ENCODE measurements around the gene SUSD4.
A peak's percentile ranks its signal among the peaks of the same experiment; 100 is the strongest.

Gene SUSD4

GRCh38 chr1:223233410-223234169, 130.4 kb downstream of the SUSD4 start:
- peaks cover 59% of the 10 kb centered on the region for H3K4me1 Mint-ChIP-seq (ENCODE audit: low read depth)
- H3K4me3 Mint-ChIP-seq = no peak overlapping the region
- no peaks in the 10 kb centered on the region for H3K27me3 Mint-ChIP-seq
- peaks cover 13% of the 10 kb centered on the region for H3K9me3 Mint-ChIP-seq
- no peak for DNase-seq
- H3K36me3 Mint-ChIP-seq (ENCODE audit: low read depth) = no peaks in the 10 kb centered on the region
- H3K27ac Mint-ChIP-seq = peak overlapping the region; percentile 76

DNA sequence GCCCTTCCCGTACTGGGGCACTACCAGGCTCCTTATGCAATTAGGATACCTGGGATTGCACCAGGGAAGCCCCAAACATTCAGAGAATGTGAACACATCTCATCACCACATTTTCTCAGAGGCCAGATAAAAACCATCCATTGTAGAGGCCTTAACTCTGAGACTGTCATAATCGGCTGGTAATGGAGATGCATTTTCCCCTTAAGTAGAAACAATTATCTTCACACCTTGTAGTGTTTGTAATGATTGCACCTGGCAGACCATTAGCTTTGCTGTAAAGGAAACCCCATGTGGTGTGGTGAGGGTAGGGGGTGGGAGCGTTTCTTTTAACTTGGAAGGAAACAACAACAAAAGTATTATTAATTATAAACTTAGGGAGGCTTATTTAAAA, 131.0 kb downstream of the SUSD4 start:
- H3K4me3 Mint-ChIP-seq = no peak overlapping the region
- H3K27ac Mint-ChIP-seq = no peak overlapping the region
- no peak for DNase-seq
- peaks cover 13% of the 10 kb centered on the region for H3K9me3 Mint-ChIP-seq
- no peaks in the 10 kb centered on the region for H3K27me3 Mint-ChIP-seq
- no peaks in the 10 kb centered on the region for H3K36me3 Mint-ChIP-seq (ENCODE audit: low read depth)
- peaks cover 64% of the 10 kb centered on the region for H3K4me1 Mint-ChIP-seq (ENCODE audit: low read depth)

GRCh38 chr1:223231581-223231980, 132.4 kb downstream of the SUSD4 start:
- Mint-ChIP-seq H3K27me3 (no peaks in the 10 kb centered on the region), H3K4me3 (no peak overlapping the region), H3K27ac (no peak overlapping the region), H3K36me3 (ENCODE audit: low read depth) (no peaks in the 10 kb centered on the region), H3K9me3 (peaks cover 4% of the 10 kb centered on the region), H3K4me1 (ENCODE audit: low read depth) (peaks cover 64% of the 10 kb centered on the region)
- no peak for DNase-seq

DNA sequence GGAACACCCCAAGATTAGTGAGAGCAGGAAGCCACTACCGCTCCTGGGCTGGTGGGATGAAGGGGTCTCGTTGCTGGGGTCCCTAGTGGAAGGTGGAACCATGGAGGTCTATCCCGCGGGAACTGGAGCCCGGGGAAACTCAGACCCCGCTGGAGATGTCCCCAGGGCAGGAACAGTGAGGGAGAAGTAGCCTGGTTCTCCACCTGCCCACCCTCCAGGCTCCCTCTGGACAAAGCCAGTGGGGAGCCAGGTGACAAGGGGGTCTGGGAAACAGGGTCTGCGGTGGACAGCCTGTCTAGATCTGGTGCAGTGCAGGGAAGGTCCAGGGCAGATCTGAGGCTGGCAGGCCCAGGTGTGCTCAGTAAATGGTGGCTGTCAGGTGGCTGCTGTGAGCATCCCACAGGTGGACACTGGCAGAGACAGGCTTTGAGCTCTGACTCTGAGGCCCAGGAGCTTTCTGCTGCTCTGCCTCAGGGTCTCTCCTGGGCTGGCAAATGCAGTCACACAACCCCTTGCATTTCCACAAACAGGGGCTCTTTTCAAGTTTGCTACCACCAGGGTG, 132.9 kb downstream of the SUSD4 start:
- peaks cover 2% of the 10 kb centered on the region for H3K9me3 Mint-ChIP-seq
- H3K4me3 Mint-ChIP-seq = no peak overlapping the region
- H3K4me1 Mint-ChIP-seq (ENCODE audit: low read depth) = peaks cover 64% of the 10 kb centered on the region
- no peaks in the 10 kb centered on the region for H3K36me3 Mint-ChIP-seq (ENCODE audit: low read depth)
- no peak for DNase-seq
- no peaks in the 10 kb centered on the region for H3K27me3 Mint-ChIP-seq
- peak overlapping the region; percentile 38 for H3K27ac Mint-ChIP-seq

GRCh38 chr1:223230161-223230881, 133.7 kb downstream of the SUSD4 start:
- Mint-ChIP-seq H3K27me3 (no peaks in the 10 kb centered on the region), H3K36me3 (ENCODE audit: low read depth) (no peaks in the 10 kb centered on the region), H3K9me3 (no peaks in the 10 kb centered on the region), H3K27ac (peak overlapping the region; percentile 38), H3K4me1 (ENCODE audit: low read depth) (peaks cover 64% of the 10 kb centered on the region), H3K4me3 (no peak overlapping the region)
- DNase-seq = peak; percentile 50

DNA sequence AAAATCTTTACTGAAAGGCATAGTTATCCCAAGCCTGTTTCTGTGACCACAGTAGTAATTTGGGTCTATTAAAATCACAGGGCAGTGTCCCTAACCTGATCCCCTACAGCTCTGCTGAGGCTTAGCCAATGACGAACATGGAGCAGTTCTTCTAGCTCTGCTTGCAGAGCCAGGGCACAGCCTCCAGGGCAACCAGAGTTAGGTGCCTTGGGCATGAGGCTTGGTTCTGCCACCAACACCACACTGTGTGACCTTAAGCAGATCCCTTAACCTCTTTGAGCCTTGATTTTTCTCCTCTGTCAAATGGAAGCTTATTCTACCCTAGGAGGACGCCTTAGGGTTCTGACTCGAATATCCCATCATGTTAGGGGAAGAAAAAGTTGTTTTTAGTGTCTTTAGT, 134.2 kb downstream of the SUSD4 start:
- no peak overlapping the region for H3K4me3 Mint-ChIP-seq
- no peaks in the 10 kb centered on the region for H3K9me3 Mint-ChIP-seq
- DNase-seq = no peak
- H3K27me3 Mint-ChIP-seq = no peaks in the 10 kb centered on the region
- H3K27ac Mint-ChIP-seq = peak overlapping the region; percentile 38
- H3K36me3 Mint-ChIP-seq (ENCODE audit: low read depth) = no peaks in the 10 kb centered on the region
- H3K4me1 Mint-ChIP-seq (ENCODE audit: low read depth) = peaks cover 59% of the 10 kb centered on the region

- DNase-seq = no peak
- no peaks in the 10 kb centered on the region for H3K36me3 Mint-ChIP-seq (ENCODE audit: low read depth)
- no peak overlapping the region for H3K4me3 Mint-ChIP-seq
- no peak overlapping the region for H3K27ac Mint-ChIP-seq
- no peaks in the 10 kb centered on the region for H3K27me3 Mint-ChIP-seq
- peaks cover 52% of the 10 kb centered on the region for H3K4me1 Mint-ChIP-seq (ENCODE audit: low read depth)
- H3K9me3 Mint-ChIP-seq = no peaks in the 10 kb centered on the region
Observed at GRCh38 chr1:223228931-223229528, 134.9 kb downstream of the SUSD4 start.

- Mint-ChIP-seq H3K4me1 (ENCODE audit: low read depth) (peaks cover 44% of the 10 kb centered on the region), H3K36me3 (ENCODE audit: low read depth) (no peaks in the 10 kb centered on the region), H3K4me3 (no peak overlapping the region), H3K27ac (no peak overlapping the region), H3K9me3 (no peaks in the 10 kb centered on the region), H3K27me3 (no peaks in the 10 kb centered on the region)
- DNase-seq = no peak
Observed at GRCh38 chr1:223228201-223228600, 135.8 kb downstream of the SUSD4 start.

- H3K9me3 Mint-ChIP-seq = no peaks in the 10 kb centered on the region
- no peak overlapping the region for H3K27ac Mint-ChIP-seq
- DNase-seq = no peak
- no peak overlapping the region for H3K4me3 Mint-ChIP-seq
- peaks cover 40% of the 10 kb centered on the region for H3K4me1 Mint-ChIP-seq (ENCODE audit: low read depth)
- H3K36me3 Mint-ChIP-seq (ENCODE audit: low read depth) = no peaks in the 10 kb centered on the region
- no peaks in the 10 kb centered on the region for H3K27me3 Mint-ChIP-seq
Observed at GRCh38 chr1:223227486-223228196, 136.3 kb downstream of the SUSD4 start.

- Mint-ChIP-seq H3K4me1 (ENCODE audit: low read depth) (peaks cover 34% of the 10 kb centered on the region), H3K27ac (no peak overlapping the region), H3K27me3 (no peaks in the 10 kb centered on the region), H3K36me3 (ENCODE audit: low read depth) (no peaks in the 10 kb centered on the region), H3K9me3 (no peaks in the 10 kb centered on the region), H3K4me3 (no peak overlapping the region)
- DNase-seq = no peak
Observed at GRCh38 chr1:223227031-223227430, 136.9 kb downstream of the SUSD4 start.

DNA sequence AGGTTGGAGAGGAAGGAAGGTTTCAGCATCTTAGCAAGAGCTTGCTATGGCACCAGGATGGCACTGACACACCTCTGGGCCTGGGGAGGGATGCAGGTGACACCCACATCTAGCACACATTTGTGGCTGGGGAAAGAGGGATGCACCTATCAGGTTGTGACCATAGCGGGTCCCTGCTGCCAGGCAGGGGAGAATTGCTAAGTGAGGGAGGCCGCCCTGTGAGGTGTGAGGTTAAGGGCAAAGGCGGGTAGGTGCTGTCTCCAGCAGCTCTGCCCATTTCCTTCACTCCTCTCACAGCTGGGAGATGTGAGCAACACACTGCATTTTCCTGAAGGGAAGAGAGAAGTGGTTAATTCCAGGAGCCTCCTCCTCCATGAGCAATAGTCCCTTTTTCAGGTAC, 137.7 kb downstream of the SUSD4 start:
- no peaks in the 10 kb centered on the region for H3K27me3 Mint-ChIP-seq
- peaks cover 29% of the 10 kb centered on the region for H3K4me1 Mint-ChIP-seq (ENCODE audit: low read depth)
- no peak overlapping the region for H3K27ac Mint-ChIP-seq
- H3K36me3 Mint-ChIP-seq (ENCODE audit: low read depth) = no peaks in the 10 kb centered on the region
- DNase-seq = no peak
- no peak overlapping the region for H3K4me3 Mint-ChIP-seq
- H3K9me3 Mint-ChIP-seq = no peaks in the 10 kb centered on the region

GRCh38 chr1:223225481-223225880, 138.5 kb downstream of the SUSD4 start:
- H3K4me1 Mint-ChIP-seq (ENCODE audit: low read depth) = peaks cover 22% of the 10 kb centered on the region
- H3K4me3 Mint-ChIP-seq = no peak overlapping the region
- H3K27me3 Mint-ChIP-seq = no peaks in the 10 kb centered on the region
- no peaks in the 10 kb centered on the region for H3K36me3 Mint-ChIP-seq (ENCODE audit: low read depth)
- DNase-seq = no peak
- H3K27ac Mint-ChIP-seq = no peak overlapping the region
- no peaks in the 10 kb centered on the region for H3K9me3 Mint-ChIP-seq

DNA sequence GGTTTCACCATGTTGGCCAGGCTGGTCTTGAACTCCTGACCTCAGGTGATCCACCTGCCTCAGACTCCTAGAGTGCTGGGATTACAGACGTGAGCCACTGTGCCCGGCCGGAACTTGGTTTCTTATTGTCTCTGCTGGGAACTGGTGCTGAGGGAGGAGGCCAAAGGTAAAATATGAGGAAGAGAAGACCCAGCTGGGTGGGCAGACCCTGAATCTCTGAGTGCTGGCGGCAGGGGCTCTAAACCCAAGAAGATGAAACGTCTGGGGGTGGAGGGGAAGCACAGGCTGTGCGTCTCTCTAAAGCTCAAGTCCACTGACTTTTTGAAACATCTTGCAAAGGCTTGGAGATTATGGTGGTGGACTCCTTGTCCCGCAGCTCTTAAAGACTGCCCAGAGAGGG, 138.9 kb downstream of the SUSD4 start:
- H3K27ac Mint-ChIP-seq = no peak overlapping the region
- no peaks in the 10 kb centered on the region for H3K9me3 Mint-ChIP-seq
- H3K27me3 Mint-ChIP-seq = no peaks in the 10 kb centered on the region
- no peak for DNase-seq
- no peak overlapping the region for H3K4me3 Mint-ChIP-seq
- no peaks in the 10 kb centered on the region for H3K36me3 Mint-ChIP-seq (ENCODE audit: low read depth)
- peaks cover 18% of the 10 kb centered on the region for H3K4me1 Mint-ChIP-seq (ENCODE audit: low read depth)

- H3K4me1 Mint-ChIP-seq (ENCODE audit: low read depth) = peaks cover 12% of the 10 kb centered on the region
- H3K27me3 Mint-ChIP-seq = no peaks in the 10 kb centered on the region
- H3K36me3 Mint-ChIP-seq (ENCODE audit: low read depth) = no peaks in the 10 kb centered on the region
- no peak for DNase-seq
- no peak overlapping the region for H3K4me3 Mint-ChIP-seq
- H3K27ac Mint-ChIP-seq = no peak overlapping the region
- no peaks in the 10 kb centered on the region for H3K9me3 Mint-ChIP-seq
Observed at GRCh38 chr1:223224465-223224864, 139.5 kb downstream of the SUSD4 start.
